Measurements from ENCODE around the gene PIGT. TPM values are rescaled to one million over a fixed set of nuclear protein-coding genes. Genes with fewer than 3 reads are reported as not detected.

PIGT gene
- total and polyA plus RNA-seq, 2 of the 4 experiments (the other 2 are of a cell fraction), result 31.2 to 145 TPM

DNA sequence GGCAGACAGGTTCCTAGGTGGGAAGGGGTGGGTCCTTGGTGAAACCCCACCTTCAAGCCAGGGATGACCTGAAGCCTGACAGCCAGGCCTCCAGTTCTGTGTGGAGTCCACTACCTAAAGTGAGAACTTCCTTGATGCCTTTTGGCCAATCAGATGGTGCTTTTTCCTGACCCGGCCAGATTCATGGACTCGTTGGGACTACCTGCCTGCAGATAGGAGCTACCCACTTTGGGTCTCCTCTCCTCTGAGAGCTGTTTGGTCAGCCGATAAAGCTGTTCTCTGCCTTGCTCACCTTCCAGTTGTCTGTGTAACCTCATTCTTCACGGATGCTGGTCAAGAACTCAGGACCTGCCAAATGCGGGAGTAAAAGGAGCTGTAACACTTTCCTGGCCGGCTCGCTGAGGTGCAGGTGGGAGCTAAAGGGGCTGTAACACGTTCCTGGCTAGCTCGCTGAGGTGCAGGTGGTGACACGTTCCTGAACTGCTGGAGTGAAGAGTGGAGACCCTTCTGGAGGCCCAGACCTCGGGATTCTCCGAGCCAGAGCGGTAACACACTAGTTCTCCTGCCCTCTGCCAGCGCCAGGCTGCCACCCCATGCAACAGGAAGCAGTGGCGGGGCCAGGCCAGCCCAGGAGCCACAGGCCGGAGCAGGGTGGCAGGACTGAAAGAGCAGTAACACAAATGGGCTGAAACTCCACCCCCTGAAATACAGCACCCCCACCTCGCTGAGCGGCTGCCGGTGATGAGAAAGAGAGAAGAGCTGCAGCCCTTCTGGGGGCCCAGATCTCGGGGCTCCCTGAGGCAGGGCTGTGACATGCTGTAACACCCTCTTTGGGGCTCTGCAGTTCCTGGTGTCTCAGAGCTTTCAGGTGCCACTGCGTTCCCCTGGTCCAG lies 21.5 kb upstream of the PIGT start (continued):
- no peak for TF ChIP-seq BHLHE40 (IDR thresholded peaks at IDR 0.05; ENCODE audit: low read depth, low read length)

DNA sequence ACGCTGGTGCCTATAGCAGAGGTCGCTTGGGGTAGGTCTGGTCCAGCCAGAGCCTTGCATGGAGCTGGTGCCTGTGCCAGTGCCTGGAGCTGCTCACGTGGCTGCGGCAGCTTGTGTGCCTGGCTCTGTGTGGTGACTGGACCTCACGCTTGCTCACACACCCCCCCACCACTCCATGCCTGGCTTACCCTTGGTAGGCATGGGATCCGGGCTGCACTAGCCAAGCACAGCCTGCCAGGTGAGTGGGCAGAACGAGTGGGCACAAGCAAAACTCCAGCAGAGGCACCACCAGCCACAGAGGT lies 20.9 kb upstream of the PIGT start:
- Histone ChIP-seq H2BK15ac (ENCODE audit: low read depth, low read length) (no peak overlapping the region), H3K79me1 (ENCODE audit: low read depth in 1 of 2, low read length in 2 of 2) (no peaks in the 10 kb centered on the region), H2AK9ac (replicated peaks; ENCODE audit: low read depth, low read length, poor library complexity) (no peak overlapping the region), H2AFZ (replicated peaks; ENCODE audit: low read length, poor library complexity) (no peak overlapping the region), H2BK5ac (ENCODE audit: low read depth, low read length, poor library complexity, severe bottlenecking) (no peak overlapping the region), H3K18ac (ENCODE audit: low read depth, low read length) (no peak overlapping the region), H3K56ac (ENCODE audit: extremely low read depth, insufficient read depth, low read length) (no peak overlapping the region), H3K27me3 (ENCODE audit: control insufficient read depth, insufficient read depth, low read length) (no peaks in the 10 kb centered on the region), H4K91ac (ENCODE audit: insufficient read depth, low read depth, low read length) (no peak overlapping the region), H3K4ac (ENCODE audit: low read depth, low read length) (no peak overlapping the region), H3K9me3 (ENCODE audit: control insufficient read depth, insufficient read depth, low read length) (no peaks in the 10 kb centered on the region), H3K14ac (replicated peaks; ENCODE audit: low read depth, low read length) (no peak overlapping the region), H3K9me1 (ENCODE audit: insufficient read depth, low read length) (no peaks in the 10 kb centered on the region), H3K36me3 (ENCODE audit: control insufficient read depth, insufficient read depth, low read length) (no peaks in the 10 kb centered on the region), H4K5ac (ENCODE audit: low read depth, low read length) (no peak overlapping the region), H4K20me1 (ENCODE audit: insufficient read depth, low read length) (no peaks in the 10 kb centered on the region), H2BK120ac (ENCODE audit: low read depth, low read length) (no peak overlapping the region), H2BK20ac (ENCODE audit: low read depth, low read length) (no peak overlapping the region), H2AK5ac (ENCODE audit: low read depth, low read length) (no peak overlapping the region), H3K4me2 (ENCODE audit: low read depth, low read length) (no peak overlapping the region), H4K8ac (ENCODE audit: low read depth in 2 of 2, low read length in 2 of 2) (no peak overlapping the region), H3K23ac (ENCODE audit: low read depth, low read length) (no peak overlapping the region), H3K4me3 (ENCODE audit: insufficient read depth, low read depth, low read length) (no peak overlapping the region), H3K9ac (ENCODE audit: low read depth, low read length) (no peak overlapping the region), H3K4me1 (ENCODE audit: control insufficient read depth, insufficient read depth, low read length) (no peaks in the 10 kb centered on the region), H3K27ac (ENCODE audit: insufficient read depth, low read length) (no peak overlapping the region)
- ChIA-PET POLR2A (ENCODE audit: unreplicated experiment) (no interaction called here), CTCF (interaction anchor here (0.9 kb wide), 1 partner anchor 21 kb away, joined by 4 read pairs; no protein-coding TSS in a partner anchor)
- ATAC-seq (ENCODE audit: low read depth) (no peak), DNase-seq (no peak)
- intact Hi-C loops (cut with micrococcal nuclease) (no loop called here), in situ Hi-C loops (cut with MboI; ENCODE audit: low sequenced_read_pairs) (no loop called here), dilution Hi-C loops (cut with HindIII; ENCODE audit: low sequenced_read_pairs, unreplicated experiment) (no loop called here)
- WGBS, 2 experiments (ENCODE audit: extremely low coverage in 2 of 2, insufficient read length in 1 of 2), result 92% methylated on average over 2 of the region's 7 CpGs; no CpG with 5 or more reads in 1 of the 2 experiments
- no TSS peak for BruUV-seq (replicated peaks)
- TF ChIP-seq NFE2L2 (IDR thresholded peaks at IDR 0.05; ENCODE audit: low read depth, low read length) (no peak), MAZ (IDR thresholded peaks at IDR 0.05; ENCODE audit: borderline replicate concordance, low read depth, low read length) (no peak), MXI1 (IDR thresholded peaks at IDR 0.05; ENCODE audit: borderline replicate concordance, low read depth, low read length) (no peak), POLR2A (IDR thresholded peaks at IDR 0.05; ENCODE audit: low read depth, low read length) (no peak), FOS (IDR thresholded peaks at IDR 0.05; ENCODE audit: low read depth, low read length) (no peak), SMC3 (IDR thresholded peaks at IDR 0.05; ENCODE audit: low read depth, low read length) (no peak), BHLHE40 (IDR thresholded peaks at IDR 0.05; ENCODE audit: low read depth, low read length) (no peak), CEBPB (IDR thresholded peaks at IDR 0.05; ENCODE audit: low read depth, low read length) (no peak), RFX5 (IDR thresholded peaks at IDR 0.05; ENCODE audit: low read depth, low read length) (no peak), MAFK (IDR thresholded peaks at IDR 0.05; ENCODE audit: low read depth, low read length) (no peak), RCOR1 (IDR thresholded peaks at IDR 0.05; ENCODE audit: insufficient replicate concordance, low read length) (no peak)
- TF ChIP-seq, protein P1, sequence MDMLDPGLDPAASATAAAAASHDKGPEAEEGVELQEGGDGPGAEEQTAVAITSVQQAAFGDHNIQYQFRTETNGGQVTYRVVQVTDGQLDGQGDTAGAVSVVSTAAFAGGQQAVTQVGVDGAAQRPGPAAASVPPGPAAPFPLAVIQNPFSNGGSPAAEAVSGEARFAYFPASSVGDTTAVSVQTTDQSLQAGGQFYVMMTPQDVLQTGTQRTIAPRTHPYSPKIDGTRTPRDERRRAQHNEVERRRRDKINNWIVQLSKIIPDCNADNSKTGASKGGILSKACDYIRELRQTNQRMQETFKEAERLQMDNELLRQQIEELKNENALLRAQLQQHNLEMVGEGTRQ (IDR thresholded peaks at IDR 0.05; ENCODE audit: low read depth, low read length), result no peak
- TF ChIP-seq, protein P2, sequence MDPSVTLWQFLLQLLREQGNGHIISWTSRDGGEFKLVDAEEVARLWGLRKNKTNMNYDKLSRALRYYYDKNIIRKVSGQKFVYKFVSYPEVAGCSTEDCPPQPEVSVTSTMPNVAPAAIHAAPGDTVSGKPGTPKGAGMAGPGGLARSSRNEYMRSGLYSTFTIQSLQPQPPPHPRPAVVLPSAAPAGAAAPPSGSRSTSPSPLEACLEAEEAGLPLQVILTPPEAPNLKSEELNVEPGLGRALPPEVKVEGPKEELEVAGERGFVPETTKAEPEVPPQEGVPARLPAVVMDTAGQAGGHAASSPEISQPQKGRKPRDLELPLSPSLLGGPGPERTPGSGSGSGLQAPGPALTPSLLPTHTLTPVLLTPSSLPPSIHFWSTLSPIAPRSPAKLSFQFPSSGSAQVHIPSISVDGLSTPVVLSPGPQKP (IDR thresholded peaks at IDR 0.05; ENCODE audit: borderline replicate concordance, low read depth, low read length), result no peak

All from IMR-90 (cell line).